ENCODE measurements around the gene EIF3F.

EIF3F gene

DNA sequence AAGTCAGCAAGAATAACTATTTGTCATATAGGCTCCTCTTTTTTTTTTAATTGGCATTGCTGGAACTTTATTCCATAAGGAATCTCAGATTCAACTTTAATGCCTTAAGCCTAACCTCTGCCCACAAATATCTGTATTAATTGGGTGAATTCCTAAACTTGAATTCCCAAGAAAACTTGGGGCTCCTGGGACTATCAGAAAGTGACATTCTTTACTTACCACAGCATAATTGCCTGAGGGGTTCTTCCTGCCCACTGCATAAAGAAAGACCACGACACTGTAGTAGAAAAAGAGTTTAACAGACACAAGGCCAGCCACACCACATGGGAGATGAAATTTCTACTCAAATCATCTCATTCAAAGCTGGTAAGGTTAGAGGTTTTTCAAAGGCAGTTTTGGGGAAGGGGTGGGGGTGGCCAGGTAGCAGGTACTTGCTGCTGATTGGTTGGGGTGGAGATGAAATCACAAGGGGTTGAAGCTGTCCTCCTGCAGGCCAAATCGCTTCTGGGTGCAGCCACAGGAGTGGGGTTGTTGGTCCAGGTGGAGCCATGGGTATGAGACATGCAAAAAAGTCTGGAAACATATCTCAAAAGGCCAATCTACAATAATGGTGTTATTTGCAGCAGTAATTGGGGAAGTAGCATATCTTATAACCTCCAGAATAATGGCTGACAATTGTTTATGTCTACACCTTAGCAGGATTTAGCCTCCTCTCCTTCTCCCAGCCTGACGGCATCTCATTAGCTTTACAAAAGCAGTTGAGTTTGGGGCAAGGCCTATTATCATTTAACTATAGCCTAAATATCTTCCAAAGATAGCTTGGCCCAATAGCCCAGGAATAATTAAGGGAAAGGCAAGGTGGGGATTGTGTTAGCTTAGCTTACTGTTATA lies 17.1 kb upstream of the EIF3F start:
- H3K4me3 ChIP-seq (ENCODE audit: low read depth, low read length) = no peak overlapping the region
- TF ChIP-seq, protein P1, sequence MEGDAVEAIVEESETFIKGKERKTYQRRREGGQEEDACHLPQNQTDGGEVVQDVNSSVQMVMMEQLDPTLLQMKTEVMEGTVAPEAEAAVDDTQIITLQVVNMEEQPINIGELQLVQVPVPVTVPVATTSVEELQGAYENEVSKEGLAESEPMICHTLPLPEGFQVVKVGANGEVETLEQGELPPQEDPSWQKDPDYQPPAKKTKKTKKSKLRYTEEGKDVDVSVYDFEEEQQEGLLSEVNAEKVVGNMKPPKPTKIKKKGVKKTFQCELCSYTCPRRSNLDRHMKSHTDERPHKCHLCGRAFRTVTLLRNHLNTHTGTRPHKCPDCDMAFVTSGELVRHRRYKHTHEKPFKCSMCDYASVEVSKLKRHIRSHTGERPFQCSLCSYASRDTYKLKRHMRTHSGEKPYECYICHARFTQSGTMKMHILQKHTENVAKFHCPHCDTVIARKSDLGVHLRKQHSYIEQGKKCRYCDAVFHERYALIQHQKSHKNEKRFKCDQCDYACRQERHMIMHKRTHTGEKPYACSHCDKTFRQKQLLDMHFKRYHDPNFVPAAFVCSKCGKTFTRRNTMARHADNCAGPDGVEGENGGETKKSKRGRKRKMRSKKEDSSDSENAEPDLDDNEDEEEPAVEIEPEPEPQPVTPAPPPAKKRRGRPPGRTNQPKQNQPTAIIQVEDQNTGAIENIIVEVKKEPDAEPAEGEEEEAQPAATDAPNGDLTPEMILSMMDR (IDR thresholded peaks at IDR 0.05; ENCODE audit: low read depth, low read length, missing control alignments) = no peak
- in situ Hi-C loops (cut with HindIII; ENCODE audit: low sequenced_read_pairs) = loop anchor here (5.0 kb wide), 1 partner anchor 78 kb away; no protein-coding TSS in a partner anchor

GRCh38 chr11:7971846-7972245 lies 15.3 kb upstream of the EIF3F start:
- no peak overlapping the region for H3K4me3 ChIP-seq (ENCODE audit: low read depth, low read length)
- TF ChIP-seq, protein P1 (IDR thresholded peaks at IDR 0.05; ENCODE audit: low read depth, low read length, missing control alignments) = no peak
- in situ Hi-C loops (cut with HindIII; ENCODE audit: low sequenced_read_pairs) = no loop called here
- no peak for DNase-seq (ENCODE audit: low read depth)

More for the DNA sequence above, 17.1 kb upstream of the EIF3F start:
- DNase-seq (ENCODE audit: low read depth) = no peak

DNA sequence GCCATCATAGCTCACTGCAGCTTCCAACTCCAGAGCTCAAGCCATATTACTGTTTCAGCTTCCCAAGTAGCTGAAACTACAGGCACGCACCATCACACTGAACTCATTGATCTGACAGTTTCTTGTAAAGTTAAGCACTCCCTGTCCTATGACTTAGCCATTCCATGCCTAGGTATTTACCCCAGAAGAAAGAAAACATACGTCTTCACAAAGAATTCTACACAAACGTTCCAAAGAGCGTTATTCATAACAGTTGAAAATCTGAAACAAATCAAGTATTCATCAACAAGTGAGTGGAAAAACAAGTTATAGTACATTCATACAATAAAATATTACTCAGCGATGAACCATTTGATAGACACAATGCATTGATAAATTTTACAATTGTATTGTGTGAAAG lies 14.1 kb upstream of the EIF3F start:
- in situ Hi-C loops (cut with HindIII; ENCODE audit: low sequenced_read_pairs) = no loop called here
- no peak overlapping the region for H3K4me3 ChIP-seq (ENCODE audit: low read depth, low read length)
- no peak for DNase-seq (ENCODE audit: low read depth)

DNA sequence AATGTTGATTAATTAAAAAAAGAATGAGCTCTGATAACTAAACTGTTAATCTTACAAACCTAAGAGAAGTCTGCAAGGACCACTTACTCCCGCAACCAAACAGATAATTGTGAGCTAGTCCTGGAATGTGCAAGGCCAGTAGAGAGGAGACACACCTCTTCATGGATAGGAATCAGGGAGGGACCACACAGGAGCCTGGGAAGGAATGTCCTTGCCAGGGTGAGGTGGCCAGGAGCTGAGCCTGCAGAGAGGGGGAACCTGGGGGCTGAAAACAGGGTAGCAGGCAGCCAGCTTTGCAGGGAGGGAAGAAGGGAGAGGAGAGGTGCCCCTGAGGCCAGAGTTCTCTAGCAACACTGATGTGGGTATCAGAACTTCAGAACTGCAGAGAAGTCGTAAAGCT lies 12.5 kb upstream of the EIF3F start:
- TF ChIP-seq, protein P1 (IDR thresholded peaks at IDR 0.05; ENCODE audit: low read depth, low read length, missing control alignments) = no peak
- H3K4me3 ChIP-seq (ENCODE audit: low read depth, low read length) = no peak overlapping the region
- in situ Hi-C loops (cut with HindIII; ENCODE audit: low sequenced_read_pairs) = no loop called here

More for the DNA sequence above, 14.1 kb upstream of the EIF3F start:
- TF ChIP-seq, protein P1 (IDR thresholded peaks at IDR 0.05; ENCODE audit: low read depth, low read length, missing control alignments) = no peak

GRCh38 chr11:7977232-7977917 lies 9.8 kb upstream of the EIF3F start:
- in situ Hi-C loops (cut with HindIII; ENCODE audit: low sequenced_read_pairs) = no loop called here
- no peak overlapping the region for H3K4me3 ChIP-seq (ENCODE audit: low read depth, low read length)
- DNase-seq (ENCODE audit: low read depth) = peak; percentile 41
- TF ChIP-seq, protein P1 (IDR thresholded peaks at IDR 0.05; ENCODE audit: low read depth, low read length, missing control alignments) = no peak

More for the DNA sequence above, 12.5 kb upstream of the EIF3F start:
- DNase-seq (ENCODE audit: low read depth) = no peak

DNA sequence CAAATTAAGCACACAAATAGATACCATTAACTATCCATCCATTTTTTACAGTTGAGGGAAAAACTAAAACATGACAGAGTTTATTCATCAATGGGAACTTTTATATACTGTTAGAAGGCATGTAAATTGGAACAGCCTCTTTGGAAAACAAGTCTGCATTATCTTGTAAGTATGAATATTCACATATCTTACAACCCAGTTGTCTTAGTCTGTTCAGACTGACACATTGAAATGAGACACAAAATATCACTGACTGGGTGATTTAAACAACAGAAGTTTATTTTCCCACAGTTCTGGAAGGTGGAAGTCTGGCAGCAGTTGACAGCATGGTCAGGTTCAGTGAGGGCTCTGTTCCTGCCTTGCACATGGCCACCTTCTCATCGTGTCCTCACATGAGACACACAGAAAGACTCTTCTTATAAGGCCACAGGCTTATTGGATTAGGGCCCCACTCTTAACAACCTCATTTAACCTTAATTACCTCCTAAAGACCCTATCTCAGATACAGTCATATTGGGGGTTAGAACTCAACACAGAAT lies 5.4 kb upstream of the EIF3F start:
- no peak overlapping the region for H3K4me3 ChIP-seq (ENCODE audit: low read depth, low read length)
- in situ Hi-C loops (cut with HindIII; ENCODE audit: low sequenced_read_pairs) = no loop called here
- no peak for DNase-seq (ENCODE audit: low read depth)
- TF ChIP-seq, protein P1 (IDR thresholded peaks at IDR 0.05; ENCODE audit: low read depth, low read length, missing control alignments) = no peak

All from astrocyte of the cerebellum (primary cell).